ENCODE measurements around the gene ATAD3C. TPM values are rescaled to one million over a fixed set of nuclear protein-coding genes. Genes with fewer than 3 reads are reported as not detected.

Gene ATAD3C
- total RNA-seq, 3 donors from 2014 or later, result 1.9 to 8.5 (median 4.3) TPM

GRCh38 chr1:1435106-1435903 lies 14.2 kb upstream of the ATAD3C start, which contains the start of gene VWA1:
Gene VWA1 (plus strand): TSS chr1:1435690. CDS start chr1:1435749, 59 bp downstream.
- Histone ChIP-seq H3K27me3 (no peaks in the 10 kb centered on the region), H3K4me3 (peak within 1 kb of the TSS; percentile 48 to 86 (median 63)), H3K9me3 (no peaks in the 10 kb centered on the region), H3K36me3 (no peaks in the 10 kb centered on the region), H3K4me1 (peaks cover 39 to 58% of the 10 kb centered on the region in 2 donors), H3K27ac (peak within 1 kb of the TSS; percentile 95 to 99)
- TF ChIP-seq, protein P1, sequence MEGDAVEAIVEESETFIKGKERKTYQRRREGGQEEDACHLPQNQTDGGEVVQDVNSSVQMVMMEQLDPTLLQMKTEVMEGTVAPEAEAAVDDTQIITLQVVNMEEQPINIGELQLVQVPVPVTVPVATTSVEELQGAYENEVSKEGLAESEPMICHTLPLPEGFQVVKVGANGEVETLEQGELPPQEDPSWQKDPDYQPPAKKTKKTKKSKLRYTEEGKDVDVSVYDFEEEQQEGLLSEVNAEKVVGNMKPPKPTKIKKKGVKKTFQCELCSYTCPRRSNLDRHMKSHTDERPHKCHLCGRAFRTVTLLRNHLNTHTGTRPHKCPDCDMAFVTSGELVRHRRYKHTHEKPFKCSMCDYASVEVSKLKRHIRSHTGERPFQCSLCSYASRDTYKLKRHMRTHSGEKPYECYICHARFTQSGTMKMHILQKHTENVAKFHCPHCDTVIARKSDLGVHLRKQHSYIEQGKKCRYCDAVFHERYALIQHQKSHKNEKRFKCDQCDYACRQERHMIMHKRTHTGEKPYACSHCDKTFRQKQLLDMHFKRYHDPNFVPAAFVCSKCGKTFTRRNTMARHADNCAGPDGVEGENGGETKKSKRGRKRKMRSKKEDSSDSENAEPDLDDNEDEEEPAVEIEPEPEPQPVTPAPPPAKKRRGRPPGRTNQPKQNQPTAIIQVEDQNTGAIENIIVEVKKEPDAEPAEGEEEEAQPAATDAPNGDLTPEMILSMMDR (IDR thresholded peaks at IDR 0.05), result no peak
- TF ChIP-seq POLR2AphosphoS5 (IDR thresholded peaks at IDR 0.05) (no peak), POLR2A (IDR thresholded peaks at IDR 0.05) (no peak)
- peak in 1 of 2 donors; percentile 62 for DNase-seq (ENCODE audit: low spot score in 2 of 2)
- intact Hi-C loops (cut with DNase I; ENCODE audit: low total_unique reads), result no loop called here

DNA sequence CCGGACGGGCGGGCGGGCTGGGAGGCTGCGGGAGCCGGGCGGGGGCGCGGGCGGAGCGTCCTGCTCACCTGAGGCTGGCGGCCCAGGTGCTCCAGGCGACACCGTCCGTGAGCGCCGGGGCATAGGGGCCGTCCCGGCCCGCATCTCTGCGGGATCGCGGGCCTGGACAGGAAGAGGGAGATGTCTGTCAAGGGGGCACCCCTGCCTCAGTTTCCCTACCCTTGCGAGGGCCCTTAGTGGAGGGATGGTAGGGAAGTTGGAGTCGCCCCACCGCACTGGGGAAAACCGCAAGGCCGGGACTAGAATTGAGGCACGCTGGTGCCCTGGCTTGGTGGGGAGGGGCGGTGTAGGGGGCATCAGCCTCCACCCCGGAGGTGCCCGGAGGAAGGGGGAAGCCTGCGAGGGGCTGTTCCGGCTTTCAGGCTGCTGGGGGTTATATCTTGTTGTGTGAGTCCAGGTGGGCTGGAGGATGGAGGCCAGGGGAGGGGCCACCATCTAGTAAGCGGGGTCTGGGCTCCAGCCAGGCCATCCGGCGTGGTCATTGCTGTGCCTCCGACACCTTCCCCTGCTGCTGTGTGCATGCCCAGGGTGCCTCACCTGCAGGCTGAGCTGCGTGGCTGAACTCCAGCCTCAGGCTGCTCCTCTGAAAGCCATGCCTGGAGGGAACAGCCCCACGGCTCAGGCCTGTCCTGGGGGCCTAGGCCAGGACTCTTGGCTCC lies 13.4 kb upstream of the ATAD3C start:
- Histone ChIP-seq H3K4me1 (peaks cover 32 to 55% of the 10 kb centered on the region in 2 donors), H3K4me3 (peak overlapping the region; percentile 48 to 86 (median 63)), H3K9me3 (no peaks in the 10 kb centered on the region), H3K36me3 (no peaks in the 10 kb centered on the region), H3K27ac (peak overlapping the region; percentile 95 to 99), H3K27me3 (no peaks in the 10 kb centered on the region)
- intact Hi-C loops (cut with DNase I; ENCODE audit: low total_unique reads), result no loop called here
- no peak for DNase-seq (ENCODE audit: low spot score in 2 of 2)
- no peak for TF ChIP-seq POLR2AphosphoS5 (IDR thresholded peaks at IDR 0.05)
- TF ChIP-seq POLR2A (IDR thresholded peaks at IDR 0.05), result no peak
- TF ChIP-seq, protein P1 (IDR thresholded peaks at IDR 0.05), result no peak

DNA sequence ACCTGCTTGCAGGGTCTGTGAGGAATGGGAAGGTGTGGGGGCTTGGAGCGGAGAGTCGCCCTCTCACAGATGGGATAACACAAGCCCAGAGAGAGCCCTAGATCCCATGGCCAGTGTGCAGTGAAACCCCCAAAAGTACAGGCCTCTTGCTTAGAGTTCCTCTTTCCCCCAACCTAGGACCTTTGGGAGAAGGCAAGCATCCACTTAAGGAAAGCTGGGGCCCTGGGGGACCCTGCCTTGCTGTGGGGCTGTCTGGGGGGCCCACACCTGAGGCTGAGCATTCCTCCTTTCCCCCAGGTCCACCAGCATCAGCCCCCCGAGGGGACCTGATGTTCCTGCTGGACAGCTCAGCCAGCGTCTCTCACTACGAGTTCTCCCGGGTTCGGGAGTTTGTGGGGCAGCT lies 12.9 kb upstream of the ATAD3C start:
- Histone ChIP-seq H3K27me3 (no peaks in the 10 kb centered on the region), H3K4me3 (peak overlapping the region; percentile 48 to 86 (median 63)), H3K9me3 (no peaks in the 10 kb centered on the region), H3K27ac (peak overlapping the region in 1 of 2 donors; percentile 99), H3K4me1 (peaks cover 27 to 51% of the 10 kb centered on the region in 2 donors), H3K36me3 (no peaks in the 10 kb centered on the region)
- intact Hi-C loops (cut with DNase I; ENCODE audit: low total_unique reads), result no loop called here
- no peak for DNase-seq (ENCODE audit: low spot score in 2 of 2)
- TF ChIP-seq POLR2AphosphoS5 (IDR thresholded peaks at IDR 0.05) (no peak), POLR2A (IDR thresholded peaks at IDR 0.05) (no peak)
- TF ChIP-seq, protein P1 (IDR thresholded peaks at IDR 0.05), result no peak

- Histone ChIP-seq H3K4me3 (peak overlapping the region; percentile 48 to 86 (median 63)), H3K9me3 (no peaks in the 10 kb centered on the region), H3K4me1 (peaks cover 20 to 45% of the 10 kb centered on the region in 2 donors), H3K36me3 (no peaks in the 10 kb centered on the region), H3K27me3 (no peaks in the 10 kb centered on the region), H3K27ac (no peak overlapping the region)
- no peak for DNase-seq (ENCODE audit: low spot score in 2 of 2)
- intact Hi-C loops (cut with DNase I; ENCODE audit: low total_unique reads), result no loop called here
- TF ChIP-seq POLR2A (IDR thresholded peaks at IDR 0.05) (no peak), POLR2AphosphoS5 (IDR thresholded peaks at IDR 0.05) (no peak)
- TF ChIP-seq, protein P1 (IDR thresholded peaks at IDR 0.05), result no peak
Measured at GRCh38 chr1:1437033-1437903, 12.2 kb upstream of the ATAD3C start.
